GM12878 (cell line): ENCODE results near the gene ARHGAP26. TPM values are rescaled to one million over a fixed set of nuclear protein-coding genes. Genes with fewer than 3 reads are reported as not detected.

ENCODE experiments used
- ATAC-seq: fragments of 200-7000 bp; cut with Tn5 transposase; 3 replicates; pipeline ENCODE4 v1.9.1; 2020; ENCODE audit warnings: mild to moderate bottlenecking, moderate library complexity
- BruUV-seq: library from RNA; stranded (reverse); fragments of 400-500 nt; replicated peaks from 2 replicates; lab custom pipeline; 2021; lab: Mats Ljungman, UMichigan
- CTCF ChIA-PET: fragments of 300-600 bp; sonication (Branson Sonifier 250); formaldehyde crosslinking; extraction: SDS; loops from one replicate; lab custom pipeline; 2021; ENCODE audit warnings: inconsistent platforms; lab: Yijun Ruan, JAX
- POLR2A ChIA-PET: fragments of 350-600 bp; formaldehyde crosslinking; extraction: SDS; loops from one replicate; lab custom pipeline; 2021; ENCODE audit warnings: inconsistent platforms; lab: Charles Lee
- RAD21 ChIA-PET: fragments of 300-600 bp; sonication (Branson Sonifier 250); formaldehyde crosslinking; loops from one replicate; lab custom pipeline; 2023; ENCODE audit warnings: antibody characterized with exemption; ENCODE audit not compliant: unreplicated experiment; lab: Charles Lee
- SMC1A ChIA-PET: fragments of 300-600 bp; sonication (Branson Sonifier 250); formaldehyde crosslinking; loops from one replicate; lab custom pipeline; 2023; ENCODE audit not compliant: unreplicated experiment, uncharacterized antibody; lab: Charles Lee
- DNase-seq: peaks from one replicate; pipeline ENCODE4 v3.0.0-alpha.2; 2011; ENCODE audit warnings: low read depth, low spot score
- FAIRE-seq: peaks from 3 replicates; lab custom pipeline; 2011; peaks lifted over from hg19 to GRCh38; lab: Jason Lieb, UNC
- H2AFZ ChIP-seq: 2 replicates; pipeline ENCODE4 v1.6.0; 2011; ENCODE audit warnings: low read depth, low read length, control low read depth; ENCODE audit not compliant: control insufficient read depth
- H3K27ac ChIP-seq: 2 replicates; pipeline ENCODE4 v1.5.1; 2011; ENCODE audit warnings: control low read depth; ENCODE audit not compliant: control insufficient read depth, insufficient read depth
- H3K27me3 ChIP-seq, 2 experiments: replicated peaks in 1 of 2; 2 replicates each; pipeline versions ENCODE4 v1.6.0 to v1.6.1; 2011; ENCODE audit warnings: low read length in 1 of 2; ENCODE audit not compliant: control insufficient read depth in 2 of 2, insufficient read depth in 2 of 2
- H3K36me3 ChIP-seq, 2 experiments: 2 replicates each; pipeline ENCODE4 v1.5.1; 2011; ENCODE audit warnings: low read length in 1 of 2; ENCODE audit not compliant: control insufficient read depth in 2 of 2, insufficient read depth in 2 of 2
- H3K4me1 ChIP-seq: 2 replicates; pipeline ENCODE4 v1.6.1; 2011; ENCODE audit warnings: mild to moderate bottlenecking, low read length, moderate library complexity, mixed read lengths; ENCODE audit not compliant: control insufficient read depth, insufficient read depth
- H3K4me2 ChIP-seq: 2 replicates; pipeline ENCODE4 v1.6.0; 2011; ENCODE audit warnings: control low read depth; ENCODE audit not compliant: control insufficient read depth, insufficient read depth
- H3K4me3 ChIP-seq: fragments of 200-600 bp; sonication (generic); 2 replicates; pipeline ENCODE4 v1.5.1; 2016
- H3K79me2 ChIP-seq: 2 replicates; pipeline ENCODE4 v1.6.0; 2011; ENCODE audit warnings: low read length; ENCODE audit not compliant: control insufficient read depth, insufficient read depth
- H3K9ac ChIP-seq: 2 replicates; pipeline ENCODE4 v1.8.0; 2011; ENCODE audit warnings: low read length, control low read depth, mixed read lengths; ENCODE audit not compliant: control insufficient read depth, insufficient read depth
- H3K9me3 ChIP-seq: replicated peaks from 3 replicates; pipeline ENCODE4 v1.5.1; 2011; ENCODE audit warnings: mild to moderate bottlenecking, low read length; ENCODE audit not compliant: control insufficient read depth, insufficient read depth
- H4K20me1 ChIP-seq: 2 replicates; pipeline ENCODE4 v1.6.0; 2011; ENCODE audit not compliant: control insufficient read depth, insufficient read depth
- ASH2L ChIP-seq: fragments of 300-600, 200-600 bp; sonication (generic); IDR thresholded peaks from 2 replicates; pipeline ENCODE4 v1.6.1; 2017; ENCODE audit warnings: low read depth, mild to moderate bottlenecking, borderline replicate concordance
- CREB1 ChIP-seq: IDR thresholded peaks from 2 replicates; pipeline ENCODE4 v1.6.1; 2012; ENCODE audit warnings: low read depth, mild to moderate bottlenecking, inconsistent platforms
- HDAC6 ChIP-seq: fragments of 200-600 bp; sonication (generic); IDR thresholded peaks from one replicate; pipeline ENCODE4 v1.8.0; 2017; ENCODE audit warnings: antibody characterized with exemption; ENCODE audit not compliant: unreplicated experiment
- IKZF2 ChIP-seq, 2 experiments: fragments of 450-650 bp; IDR thresholded peaks; 2 replicates each; pipeline ENCODE4 v1.6.1; 2017; ENCODE audit warnings: mild to moderate bottlenecking in 2 of 2, moderate library complexity in 2 of 2
- KAT2A ChIP-seq: conservative IDR thresholded peaks from 2 replicates; pipeline ENCODE4 v1.6.1; 2011; ENCODE audit warnings: low read depth, low read length; ENCODE audit not compliant: control insufficient read depth
- MXI1 ChIP-seq: fragments of 150-350 bp; IDR thresholded peaks from 2 replicates; pipeline ENCODE4 v1.6.1; 2011; ENCODE audit warnings: low read depth, mild to moderate bottlenecking, inconsistent platforms, low read length, improper control_type of control experiment
- NFYA ChIP-seq: IDR thresholded peaks from 2 replicates; pipeline ENCODE4 v1.6.1; 2011; ENCODE audit warnings: low read depth, mild to moderate bottlenecking, low read length, improper control_type of control experiment, borderline replicate concordance
- RBBP5 ChIP-seq: fragments of 200-600 bp; sonication (generic); conservative IDR thresholded peaks from 2 replicates; pipeline ENCODE4 v1.6.1; 2016
- SMC3 ChIP-seq: IDR thresholded peaks from 2 replicates; pipeline ENCODE4 v1.6.1; 2011; ENCODE audit warnings: low read length, improper control_type of control experiment, borderline replicate concordance
- TAF1 ChIP-seq: IDR thresholded peaks from 2 replicates; pipeline ENCODE4 v1.6.1; 2011; ENCODE audit warnings: mild to moderate bottlenecking, low read depth, low read length, borderline replicate concordance
- TARDBP ChIP-seq: IDR thresholded peaks from 2 replicates; pipeline ENCODE4 v1.6.1; 2016; ENCODE audit warnings: borderline replicate concordance
- YY1 ChIP-seq: IDR thresholded peaks from 2 replicates; pipeline ENCODE4 v1.6.1; 2011; ENCODE audit warnings: low read depth, mild to moderate bottlenecking, low read length
- WGBS: methylation state at CpG from one replicate; pipeline ENCODE4 v1.1.6; 2016; ENCODE audit warnings: low lambda C conversion rate; ENCODE audit not compliant: insufficient replicate concordance, insufficient coverage; ENCODE audit errors: missing lambda C conversion rate; 5-methylcytosine and 5-hydroxymethylcytosine counted together
- in situ Hi-C: fragments of 300-500 bp; cut with MboI; formaldehyde crosslinking; loops from 9 replicates; pipeline ENCODE4 v1.14.3; 2018; ENCODE audit warnings: mixed read lengths
- intact Hi-C: fragments of 100-400 bp; cut with micrococcal nuclease; formaldehyde crosslinking; loops from one replicate; pipeline ENCODE4 v1.14.2; 2022; ENCODE audit not compliant: unreplicated experiment
- polyA plus RNA-seq, 11 experiments: library from polyadenylated mRNA; depleted of rRNA in 4 of 11; unstranded in 6 of 11; stranded (reverse) in 5 of 11; fragments of >200 nt; fragmentation: Nextera tagmentation in 4 of 11; fragmentation: Illumina TruSeq in 1 of 11; extraction: Ambion mirVana in 4 of 11; extraction: Trizol in 1 of 11; gene quantifications; 1 replicate in 1 of 11; 2 replicates in 10 of 11; pipeline versions ENCODE4 v1.2.1 to v1.2.3, GENCODE V29; 2011 to 2016; ENCODE audit warnings: inconsistent platforms in 2 of 11, missing spikeins in 2 of 11, low read depth in 1 of 11
- total RNA-seq, 4 experiments: library from RNA; depleted of rRNA in 3 of 4; stranded (reverse); fragments of >200 nt in 3 of 4; fragmentation: Illumina TruSeq in 1 of 4; extraction: Trizol in 1 of 4; gene quantifications; 2 replicates each; pipeline versions ENCODE4 v1.2.1 to v1.2.3, GENCODE V29; 2013 to 2021
- TF ChIP-seq, protein P1 (sequence below): fragments of 150-350 bp; IDR thresholded peaks from 2 replicates; pipeline ENCODE4 v1.6.1; 2016; ENCODE audit warnings: low read depth, low read length
- TF ChIP-seq, protein P2 (sequence below): IDR thresholded peaks from 2 replicates; pipeline ENCODE4 v1.6.1; 2012; ENCODE audit warnings: improper control_type of control experiment, low read depth, low read length; ENCODE audit not compliant: insufficient replicate concordance

The ARHGAP26 gene
- total and polyA plus RNA-seq, 10 of the 15 experiments (the other 5 are each of a cell fraction or from before 2014, with no cell fraction given), result 9.4 to 41.5 (median 19.3) TPM

DNA sequence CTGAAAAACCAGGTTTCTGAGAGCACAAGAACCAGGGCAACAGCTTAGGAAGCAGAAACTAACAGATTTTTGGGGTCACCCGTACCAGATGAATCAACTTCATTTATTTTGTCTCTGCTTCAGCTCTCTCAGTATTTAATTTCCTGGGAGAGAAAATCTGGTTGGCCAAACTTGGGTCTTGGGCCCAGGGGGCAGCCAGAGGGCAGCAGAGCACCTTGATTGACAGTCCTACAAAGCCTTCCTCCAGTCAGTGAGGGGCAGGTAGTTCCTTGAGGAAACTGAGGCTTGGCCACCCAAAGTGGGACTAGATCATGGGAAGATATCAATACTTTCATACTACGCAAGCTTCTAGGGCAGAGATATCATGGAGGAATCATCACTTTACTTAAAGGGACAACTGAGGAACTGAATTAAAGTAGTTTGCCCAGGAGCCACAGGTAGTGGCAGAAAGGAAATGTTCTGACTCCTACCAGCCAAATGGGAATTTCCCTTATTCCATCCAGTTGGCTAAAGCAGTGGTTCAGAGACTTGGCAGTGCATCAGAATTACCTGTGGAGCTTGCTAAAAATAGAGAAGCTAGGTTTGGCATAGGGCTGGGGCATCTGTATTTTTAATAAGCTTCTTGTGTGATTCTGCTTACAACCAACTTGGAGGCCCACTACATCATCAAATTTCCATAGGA is 21.5 kb upstream of the ARHGAP26 start:
- H3K4me1 ChIP-seq, result no peaks in the 10 kb centered on the region
- no peaks in the 10 kb centered on the region for H3K36me3 ChIP-seq
- no peak overlapping the region for H3K4me2 ChIP-seq
- no peak overlapping the region for H3K4me3 ChIP-seq
- RAD21 ChIA-PET, result interaction anchor here (0.6 to 4.0 kb wide), 15 partner anchors 31 to 173 kb away, joined by 3 to 31 read pairs (median 7); no protein-coding TSS in a partner anchor
- H3K79me2 ChIP-seq, result no peaks in the 10 kb centered on the region
- H3K27me3 ChIP-seq, result no peaks in the 10 kb centered on the region; a peak in 2 of 4 replicates
- no TSS peak for BruUV-seq
- SMC1A ChIA-PET, result interaction anchor here (0.6 to 5.0 kb wide), 19 partner anchors 10 to 248 kb away, joined by 3 to 50 read pairs (median 4); no protein-coding TSS in a partner anchor
- peak; percentile 84 for ATAC-seq
- in situ Hi-C loops, result no loop called here
- CTCF ChIA-PET, result interaction anchor here (0.7 to 7.5 kb wide), 32 partner anchors 8 to 1443 kb away, joined by 3 to 144 read pairs (median 4); partner anchors contain the start of gene ARHGAP26
- DNase-seq, result no peak
- FAIRE-seq, result no peak
- intact Hi-C loops, result loop anchor here (1.0 kb wide), 2 partner anchors 119 to 132 kb away; no protein-coding TSS in a partner anchor
- no peak overlapping the region for H3K27ac ChIP-seq
- WGBS, result 40% methylated on average over 2 of the region's 2 CpGs
- no peaks in the 10 kb centered on the region for H4K20me1 ChIP-seq
- POLR2A ChIA-PET, result no interaction called here
- no peak overlapping the region for H2AFZ ChIP-seq
- H3K9ac ChIP-seq, result no peak overlapping the region
- no peaks in the 10 kb centered on the region for H3K9me3 ChIP-seq
- no peak for TF ChIP-seq MXI1
- TF ChIP-seq ASH2L, result no peak
- TF ChIP-seq, protein P1, sequence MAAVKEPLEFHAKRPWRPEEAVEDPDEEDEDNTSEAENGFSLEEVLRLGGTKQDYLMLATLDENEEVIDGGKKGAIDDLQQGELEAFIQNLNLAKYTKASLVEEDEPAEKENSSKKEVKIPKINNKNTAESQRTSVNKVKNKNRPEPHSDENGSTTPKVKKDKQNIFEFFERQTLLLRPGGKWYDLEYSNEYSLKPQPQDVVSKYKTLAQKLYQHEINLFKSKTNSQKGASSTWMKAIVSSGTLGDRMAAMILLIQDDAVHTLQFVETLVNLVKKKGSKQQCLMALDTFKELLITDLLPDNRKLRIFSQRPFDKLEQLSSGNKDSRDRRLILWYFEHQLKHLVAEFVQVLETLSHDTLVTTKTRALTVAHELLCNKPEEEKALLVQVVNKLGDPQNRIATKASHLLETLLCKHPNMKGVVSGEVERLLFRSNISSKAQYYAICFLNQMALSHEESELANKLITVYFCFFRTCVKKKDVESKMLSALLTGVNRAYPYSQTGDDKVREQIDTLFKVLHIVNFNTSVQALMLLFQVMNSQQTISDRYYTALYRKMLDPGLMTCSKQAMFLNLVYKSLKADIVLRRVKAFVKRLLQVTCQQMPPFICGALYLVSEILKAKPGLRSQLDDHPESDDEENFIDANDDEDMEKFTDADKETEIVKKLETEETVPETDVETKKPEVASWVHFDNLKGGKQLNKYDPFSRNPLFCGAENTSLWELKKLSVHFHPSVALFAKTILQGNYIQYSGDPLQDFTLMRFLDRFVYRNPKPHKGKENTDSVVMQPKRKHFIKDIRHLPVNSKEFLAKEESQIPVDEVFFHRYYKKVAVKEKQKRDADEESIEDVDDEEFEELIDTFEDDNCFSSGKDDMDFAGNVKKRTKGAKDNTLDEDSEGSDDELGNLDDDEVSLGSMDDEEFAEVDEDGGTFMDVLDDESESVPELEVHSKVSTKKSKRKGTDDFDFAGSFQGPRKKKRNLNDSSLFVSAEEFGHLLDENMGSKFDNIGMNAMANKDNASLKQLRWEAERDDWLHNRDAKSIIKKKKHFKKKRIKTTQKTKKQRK, result no peak
- TF ChIP-seq HDAC6, result no peak
- no peak for TF ChIP-seq TAF1
- TF ChIP-seq NFYA, result no peak
- TF ChIP-seq YY1, result no peak
- TF ChIP-seq KAT2A, result no peak
- TF ChIP-seq CREB1, result no peak
- TF ChIP-seq, protein P2, sequence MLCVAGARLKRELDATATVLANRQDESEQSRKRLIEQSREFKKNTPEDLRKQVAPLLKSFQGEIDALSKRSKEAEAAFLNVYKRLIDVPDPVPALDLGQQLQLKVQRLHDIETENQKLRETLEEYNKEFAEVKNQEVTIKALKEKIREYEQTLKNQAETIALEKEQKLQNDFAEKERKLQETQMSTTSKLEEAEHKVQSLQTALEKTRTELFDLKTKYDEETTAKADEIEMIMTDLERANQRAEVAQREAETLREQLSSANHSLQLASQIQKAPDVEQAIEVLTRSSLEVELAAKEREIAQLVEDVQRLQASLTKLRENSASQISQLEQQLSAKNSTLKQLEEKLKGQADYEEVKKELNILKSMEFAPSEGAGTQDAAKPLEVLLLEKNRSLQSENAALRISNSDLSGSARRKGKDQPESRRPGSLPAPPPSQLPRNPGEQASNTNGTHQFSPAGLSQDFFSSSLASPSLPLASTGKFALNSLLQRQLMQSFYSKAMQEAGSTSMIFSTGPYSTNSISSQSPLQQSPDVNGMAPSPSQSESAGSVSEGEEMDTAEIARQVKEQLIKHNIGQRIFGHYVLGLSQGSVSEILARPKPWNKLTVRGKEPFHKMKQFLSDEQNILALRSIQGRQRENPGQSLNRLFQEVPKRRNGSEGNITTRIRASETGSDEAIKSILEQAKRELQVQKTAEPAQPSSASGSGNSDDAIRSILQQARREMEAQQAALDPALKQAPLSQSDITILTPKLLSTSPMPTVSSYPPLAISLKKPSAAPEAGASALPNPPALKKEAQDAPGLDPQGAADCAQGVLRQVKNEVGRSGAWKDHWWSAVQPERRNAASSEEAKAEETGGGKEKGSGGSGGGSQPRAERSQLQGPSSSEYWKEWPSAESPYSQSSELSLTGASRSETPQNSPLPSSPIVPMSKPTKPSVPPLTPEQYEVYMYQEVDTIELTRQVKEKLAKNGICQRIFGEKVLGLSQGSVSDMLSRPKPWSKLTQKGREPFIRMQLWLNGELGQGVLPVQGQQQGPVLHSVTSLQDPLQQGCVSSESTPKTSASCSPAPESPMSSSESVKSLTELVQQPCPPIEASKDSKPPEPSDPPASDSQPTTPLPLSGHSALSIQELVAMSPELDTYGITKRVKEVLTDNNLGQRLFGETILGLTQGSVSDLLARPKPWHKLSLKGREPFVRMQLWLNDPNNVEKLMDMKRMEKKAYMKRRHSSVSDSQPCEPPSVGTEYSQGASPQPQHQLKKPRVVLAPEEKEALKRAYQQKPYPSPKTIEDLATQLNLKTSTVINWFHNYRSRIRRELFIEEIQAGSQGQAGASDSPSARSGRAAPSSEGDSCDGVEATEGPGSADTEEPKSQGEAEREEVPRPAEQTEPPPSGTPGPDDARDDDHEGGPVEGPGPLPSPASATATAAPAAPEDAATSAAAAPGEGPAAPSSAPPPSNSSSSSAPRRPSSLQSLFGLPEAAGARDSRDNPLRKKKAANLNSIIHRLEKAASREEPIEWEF, result no peak
- no peak for TF ChIP-seq RBBP5
- TF ChIP-seq IKZF2 (IDR thresholded peaks at IDR 0.05), result no peak
- peak; percentile 78 for TF ChIP-seq SMC3
- no peak for TF ChIP-seq TARDBP
